ENCODE measurements around the gene AIPL1. TPM values are rescaled to one million over a fixed set of nuclear protein-coding genes. Genes with fewer than 3 reads are reported as not detected.

Gene AIPL1
- total RNA-seq, 3 donors from 2014 or later (not counting 1 experiment from before 2014, with no cell fraction given) = not detected

DNA sequence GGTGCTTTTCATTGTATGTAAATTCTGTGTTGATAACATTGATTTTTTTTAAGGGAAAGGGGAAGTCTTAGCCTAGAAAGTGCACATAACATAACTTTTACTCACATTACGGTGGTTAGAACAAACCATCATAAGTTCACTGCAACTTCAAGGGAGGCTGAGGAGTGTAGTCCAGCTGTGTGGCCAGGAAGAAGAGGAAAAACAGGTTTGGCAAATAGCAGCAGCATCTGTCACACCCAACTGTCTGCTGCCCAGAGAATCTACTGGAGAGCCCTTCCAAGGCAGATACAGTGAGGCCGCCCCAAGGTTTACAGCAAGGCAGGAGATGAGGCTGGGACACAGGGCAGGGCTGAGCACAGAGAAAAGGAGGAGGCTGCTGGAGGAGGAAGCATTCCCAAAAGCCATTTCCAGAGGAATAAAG, 60.6 kb downstream of the AIPL1 start:
- no peak overlapping the region for H3K4me3 Mint-ChIP-seq
- intact Hi-C loops (cut with micrococcal nuclease) = no loop called here
- Histone ChIP-seq H3K27ac (ENCODE audit: low read length) (no peak overlapping the region), H3K36me3 (ENCODE audit: control insufficient read depth, insufficient read depth, low read length) (no peaks in the 10 kb centered on the region), H3K9me3 (ENCODE audit: control insufficient read depth, insufficient read depth, low read length) (no peaks in the 10 kb centered on the region), H3K4me1 (ENCODE audit: control insufficient read depth, insufficient read depth, low read length) (no peaks in the 10 kb centered on the region), H3K27me3 (ENCODE audit: control insufficient read depth, insufficient read depth, low read length) (peaks cover 3% of the 10 kb centered on the region), H3K4me3 (ENCODE audit: low read length) (no peak overlapping the region)
- H3K4me1 Mint-ChIP-seq = no peaks in the 10 kb centered on the region
- TF ChIP-seq, protein P1, sequence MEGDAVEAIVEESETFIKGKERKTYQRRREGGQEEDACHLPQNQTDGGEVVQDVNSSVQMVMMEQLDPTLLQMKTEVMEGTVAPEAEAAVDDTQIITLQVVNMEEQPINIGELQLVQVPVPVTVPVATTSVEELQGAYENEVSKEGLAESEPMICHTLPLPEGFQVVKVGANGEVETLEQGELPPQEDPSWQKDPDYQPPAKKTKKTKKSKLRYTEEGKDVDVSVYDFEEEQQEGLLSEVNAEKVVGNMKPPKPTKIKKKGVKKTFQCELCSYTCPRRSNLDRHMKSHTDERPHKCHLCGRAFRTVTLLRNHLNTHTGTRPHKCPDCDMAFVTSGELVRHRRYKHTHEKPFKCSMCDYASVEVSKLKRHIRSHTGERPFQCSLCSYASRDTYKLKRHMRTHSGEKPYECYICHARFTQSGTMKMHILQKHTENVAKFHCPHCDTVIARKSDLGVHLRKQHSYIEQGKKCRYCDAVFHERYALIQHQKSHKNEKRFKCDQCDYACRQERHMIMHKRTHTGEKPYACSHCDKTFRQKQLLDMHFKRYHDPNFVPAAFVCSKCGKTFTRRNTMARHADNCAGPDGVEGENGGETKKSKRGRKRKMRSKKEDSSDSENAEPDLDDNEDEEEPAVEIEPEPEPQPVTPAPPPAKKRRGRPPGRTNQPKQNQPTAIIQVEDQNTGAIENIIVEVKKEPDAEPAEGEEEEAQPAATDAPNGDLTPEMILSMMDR (IDR thresholded peaks at IDR 0.05) = no peak
- ATAC-seq (no peak), DNase-seq (no peak)
- WGBS (ENCODE audit: insufficient coverage) = 37% methylated on average over 2 of the region's 2 CpGs
- H3K27ac Mint-ChIP-seq = no peak overlapping the region
- H3K9me3 Mint-ChIP-seq = peaks cover 0 to 2% of the 10 kb centered on the region in 2 donors
- H3K36me3 Mint-ChIP-seq = no peaks in the 10 kb centered on the region
- peaks cover 16 to 34% of the 10 kb centered on the region in 2 donors for H3K27me3 Mint-ChIP-seq (ENCODE audit: low read depth in 2 of 2)

Other genes with a start within 250 kb of the AIPL1 start
- gene PIMREG, start 9.3 kb upstream of the AIPL1 start, total RNA-seq = 1 to 10 TPM in 1 of 3 donors, under 1 TPM in 2; 0.73 to 1.4 (median 0.78) TPM
- gene PITPNM3, start 121.4 kb upstream of the AIPL1 start, total RNA-seq = under 1 TPM; 0.42 to 0.75 (median 0.50) TPM
- gene KIAA0753, start 205.6 kb upstream of the AIPL1 start, total RNA-seq = 10 to 100 TPM; 13.4 to 17.2 (median 15.4) TPM
- gene TXNDC17, start 205.9 kb upstream of the AIPL1 start, total RNA-seq = 10 to 100 TPM; 15.2 to 15.7 (median 15.4) TPM
- gene MED31, start 216.5 kb upstream of the AIPL1 start, total RNA-seq = 10 to 100 TPM in 2 of 3 donors, 1 to 10 TPM in 1; 8.3 to 26.1 (median 19.1) TPM
- under 1 TPM; 0.68 to 0.87 (median 0.82) TPM for gene C17orf100, start 216.6 kb upstream of the AIPL1 start, total RNA-seq

Measured in natural killer cell (primary cell).